HepG2 (cell line): ENCODE results near the gene CAMTA1. TPM values are rescaled to one million over a fixed set of nuclear protein-coding genes. Genes with fewer than 3 reads are reported as not detected.

Experiments used
- CAMTA2 ChIP-seq: sonication (generic); formaldehyde crosslinking; IDR thresholded peaks from 2 replicates; pipeline ENCODE4 v1.4.0; 2020; ENCODE audit warnings: mild to moderate bottlenecking, missing genetic modification reagents, borderline replicate concordance
- DMAP1 ChIP-seq: IDR thresholded peaks from 2 replicates; pipeline ENCODE4 v1.6.1; 2016
- DNMT1 ChIP-seq: sonication (generic); formaldehyde crosslinking; IDR thresholded peaks from 2 replicates; pipeline ENCODE4 v1.5.1; 2020; ENCODE audit warnings: mild to moderate bottlenecking, missing genetic modification reagents
- FOSL2 ChIP-seq: sonication (generic); formaldehyde crosslinking; IDR thresholded peaks from 2 replicates; pipeline ENCODE4 v1.4.0; 2020; ENCODE audit warnings: missing genetic modification reagents
- FOXA1 ChIP-seq, 2 experiments: fragments of 450-650 bp in 1 of 2; sonication (generic) in 1 of 2; formaldehyde crosslinking in 1 of 2; IDR thresholded peaks; 2 replicates each; pipeline versions ENCODE4 v1.4.0 to v1.6.1; 2016 to 2020; ENCODE audit warnings: missing genetic modification reagents in 1 of 2
- GABPB1 ChIP-seq: IDR thresholded peaks from 2 replicates; pipeline ENCODE4 v1.6.1; 2016; ENCODE audit warnings: mild to moderate bottlenecking, missing genetic modification reagents, moderate library complexity, missing compliant biosample characterization
- GATA4 ChIP-seq: sonication (generic); IDR thresholded peaks from 2 replicates; pipeline ENCODE4 v1.6.1; 2016; ENCODE audit warnings: antibody characterized with exemption, low read depth, borderline replicate concordance
- HNRNPL ChIP-seq: fragments of 200-400 bp; formaldehyde crosslinking; IDR thresholded peaks from 2 replicates; pipeline ENCODE4 v1.6.1; 2017; ENCODE audit warnings: mild to moderate bottlenecking, low read depth, low read length
- HOXA3 ChIP-seq: sonication (generic); formaldehyde crosslinking; IDR thresholded peaks from 2 replicates; pipeline ENCODE4 v1.5.0; 2020; ENCODE audit warnings: missing genetic modification reagents
- IKZF1 ChIP-seq: fragments of 450-650 bp; IDR thresholded peaks from 2 replicates; pipeline ENCODE4 v1.7.1; 2016
- KDM5A ChIP-seq: fragments of 200-600 bp; sonication (generic); IDR thresholded peaks from 2 replicates; pipeline ENCODE4 v1.7.0; 2018; ENCODE audit warnings: antibody characterized with exemption, mild to moderate bottlenecking, low read length, borderline replicate concordance
- NRL ChIP-seq: sonication (generic); formaldehyde crosslinking; IDR thresholded peaks from 2 replicates; pipeline ENCODE4 v1.5.0; 2020; ENCODE audit warnings: missing genetic modification reagents, mild to moderate bottlenecking, moderate library complexity, borderline replicate concordance
- PCBP1 ChIP-seq: fragments of 200-400 bp; formaldehyde crosslinking; IDR thresholded peaks from 2 replicates; pipeline ENCODE4 v1.6.1; 2017; ENCODE audit warnings: mild to moderate bottlenecking, low read depth, low read length, borderline replicate concordance
- PHF5A ChIP-seq: IDR thresholded peaks from one replicate; pipeline ENCODE4 v1.6.1; 2018; ENCODE audit warnings: low read depth, missing genetic modification reagents; ENCODE audit not compliant: unreplicated experiment
- RARG ChIP-seq: sonication (generic); formaldehyde crosslinking; IDR thresholded peaks from 2 replicates; pipeline ENCODE4 v1.4.0; 2020; ENCODE audit warnings: low read depth, mild to moderate bottlenecking, missing genetic modification reagents
- RFX3 ChIP-seq: IDR thresholded peaks from 2 replicates; pipeline ENCODE4 v1.6.1; 2016; ENCODE audit warnings: missing biosample characterization, missing genetic modification reagents
- SPEN ChIP-seq: sonication (generic); formaldehyde crosslinking; IDR thresholded peaks from 2 replicates; pipeline ENCODE4 v1.5.1; 2020; ENCODE audit warnings: low read depth, mild to moderate bottlenecking, missing genetic modification reagents
- TARDBP ChIP-seq: sonication (generic); formaldehyde crosslinking; IDR thresholded peaks from 2 replicates; pipeline ENCODE4 v1.8.0; 2022; ENCODE audit warnings: mild to moderate bottlenecking, missing genetic modification reagents
- YEATS2 ChIP-seq: sonication (generic); formaldehyde crosslinking; IDR thresholded peaks from 2 replicates; pipeline ENCODE4 v1.4.0; 2020; ENCODE audit warnings: missing genetic modification reagents, borderline replicate concordance
- ZBTB7B ChIP-seq: sonication (generic); formaldehyde crosslinking; IDR thresholded peaks from 2 replicates; pipeline ENCODE4 v1.4.0; 2020; ENCODE audit warnings: missing genetic modification reagents
- ZEB1 ChIP-seq: IDR thresholded peaks from 2 replicates; pipeline ENCODE4 v1.6.1; 2012; ENCODE audit warnings: mild to moderate bottlenecking, low read depth, inconsistent platforms; ENCODE audit not compliant: insufficient replicate concordance
- ZIK1 ChIP-seq: sonication (generic); formaldehyde crosslinking; IDR thresholded peaks from 2 replicates; pipeline ENCODE4 v1.5.0; 2020; ENCODE audit warnings: mild to moderate bottlenecking, low read depth, missing genetic modification reagents, borderline replicate concordance
- ZNF33A ChIP-seq: sonication (generic); formaldehyde crosslinking; IDR thresholded peaks from 2 replicates; pipeline ENCODE4 v1.5.1; 2020; ENCODE audit warnings: missing genetic modification reagents, mild to moderate bottlenecking, moderate library complexity, borderline replicate concordance
- ZNF431 ChIP-seq: sonication (generic); formaldehyde crosslinking; IDR thresholded peaks from 2 replicates; pipeline ENCODE4 v1.9.0; 2022; ENCODE audit warnings: missing genetic modification reagents, low read depth, mild to moderate bottlenecking, borderline replicate concordance
- ZNF44 ChIP-seq: sonication (generic); formaldehyde crosslinking; IDR thresholded peaks from 2 replicates; pipeline ENCODE4 v1.5.1; 2020; ENCODE audit warnings: mild to moderate bottlenecking, missing genetic modification reagents
- ZNF790 ChIP-seq: sonication (generic); formaldehyde crosslinking; IDR thresholded peaks from 2 replicates; pipeline ENCODE4 v1.8.0; 2022; ENCODE audit warnings: missing genetic modification reagents, mild to moderate bottlenecking, borderline replicate concordance
- ZNF83 ChIP-seq: sonication (generic); formaldehyde crosslinking; IDR thresholded peaks from 2 replicates; pipeline ENCODE4 v1.4.0; 2020; ENCODE audit warnings: missing genetic modification reagents, mild to moderate bottlenecking, borderline replicate concordance
- polyA plus RNA-seq, 8 experiments: library from polyadenylated mRNA; depleted of rRNA in 3 of 8; stranded (reverse) in 7 of 8; unstranded in 1 of 8; fragments of >200 nt; fragmentation: Illumina TruSeq in 4 of 8; extraction: Trizol in 4 of 8; gene quantifications; 2 replicates each; pipeline versions ENCODE4 v1.2.1 to v1.2.3, GENCODE V29; 2011 to 2016; ENCODE audit warnings: low read depth in 4 of 8, missing spikeins in 1 of 8, mixed read lengths in 1 of 8; ENCODE audit not compliant: insufficient read depth in 1 of 8
- total RNA-seq, 5 experiments: library from RNA; depleted of rRNA; stranded (reverse); fragments of >200 nt; fragmentation: Illumina TruSeq; extraction: Trizol; gene quantifications; 2 replicates each; pipeline ENCODE4 v1.2.3, GENCODE V29; 2016; ENCODE audit warnings: low read depth in 1 of 5
- TF ChIP-seq, protein P1 (sequence below): sonication (generic); formaldehyde crosslinking; IDR thresholded peaks from 2 replicates; pipeline ENCODE4 v1.4.0; 2020; ENCODE audit warnings: missing genetic modification reagents, mild to moderate bottlenecking, borderline replicate concordance
- TF ChIP-seq, protein P2 (sequence below): sonication (generic); formaldehyde crosslinking; IDR thresholded peaks from 2 replicates; pipeline ENCODE4 v1.5.1; 2020; ENCODE audit warnings: mild to moderate bottlenecking, missing genetic modification reagents, moderate library complexity

Gene CAMTA1
- total and polyA plus RNA-seq, 2 of the 13 experiments (the other 11 are each of a cell fraction or from before 2014, with no cell fraction given): 25.0 to 36.4 TPM

DNA sequence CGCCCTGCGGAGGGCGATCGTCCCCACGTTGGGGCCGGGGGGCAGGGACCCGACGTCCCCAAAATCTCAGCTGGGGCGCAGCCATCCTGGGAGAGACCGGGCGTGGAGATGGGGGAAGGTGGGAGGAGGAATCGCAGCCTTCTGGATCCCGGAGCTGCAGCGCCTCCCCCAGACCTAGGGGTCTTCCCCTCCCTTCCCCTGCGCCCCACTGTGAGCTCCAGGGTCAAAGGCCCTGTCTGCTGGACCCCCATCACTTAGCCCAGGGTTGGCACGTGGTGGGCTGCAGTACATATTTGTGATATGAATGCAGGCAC lies 895.7 kb downstream of the CAMTA1 start (continued):
- TF ChIP-seq ZNF33A (CRISPR knock-in tag) (no peak), CAMTA2 (CRISPR knock-in tag) (no peak), NRL (CRISPR knock-in tag) (no peak), IKZF1 (no peak), HOXA3 (CRISPR knock-in tag) (no peak), ZIK1 (CRISPR knock-in tag) (no peak), ZNF431 (CRISPR knock-in tag) (0 out of 2 replicates have a peak, but pooled peaks have one; percentile 26), DNMT1 (no peak), ZNF44 (CRISPR knock-in tag) (no peak), PCBP1 (0 out of 2 replicates have a peak, but pooled peaks have one; percentile 47), FOSL2 (CRISPR knock-in tag) (no peak), KDM5A (no peak), PHF5A (CRISPR knock-in tag) (no peak), GABPB1 (CRISPR knock-in tag) (0 out of 2 replicates have a peak, but pooled peaks have one; percentile 10), HNRNPL (0 out of 2 replicates have a peak, but pooled peaks have one; percentile 20), ZNF790 (CRISPR knock-in tag) (no peak), YEATS2 (CRISPR knock-in tag) (no peak), TARDBP (no peak), ZBTB7B (CRISPR knock-in tag) (peak; percentile 60; the same call in 1 of the 2 replicates), RFX3 (CRISPR knock-in tag) (no peak), DMAP1 (no peak), ZNF83 (no peak), RARG (CRISPR knock-in tag) (no peak), ZEB1 (no peak), GATA4 (no peak), FOXA1 (IDR thresholded peaks at IDR 0.05) (no peak), FOXA1 (CRISPR knock-in tag; IDR thresholded peaks at IDR 0.05) (no peak), SPEN (CRISPR knock-in tag) (no peak)
- TF ChIP-seq, protein P1, sequence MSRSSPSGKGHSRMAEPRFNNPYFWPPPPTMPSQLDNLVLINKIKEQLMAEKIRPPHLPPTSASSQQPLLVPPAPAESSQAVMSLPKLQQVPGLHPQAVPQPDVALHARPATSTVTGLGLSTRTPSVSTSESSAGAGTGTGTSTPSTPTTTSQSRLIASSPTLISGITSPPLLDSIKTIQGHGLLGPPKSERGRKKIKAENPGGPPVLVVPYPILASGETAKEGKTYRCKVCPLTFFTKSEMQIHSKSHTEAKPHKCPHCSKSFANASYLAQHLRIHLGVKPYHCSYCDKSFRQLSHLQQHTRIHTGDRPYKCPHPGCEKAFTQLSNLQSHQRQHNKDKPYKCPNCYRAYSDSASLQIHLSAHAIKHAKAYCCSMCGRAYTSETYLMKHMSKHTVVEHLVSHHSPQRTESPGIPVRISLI (CRISPR knock-in tag): no peak
- TF ChIP-seq, protein P2, sequence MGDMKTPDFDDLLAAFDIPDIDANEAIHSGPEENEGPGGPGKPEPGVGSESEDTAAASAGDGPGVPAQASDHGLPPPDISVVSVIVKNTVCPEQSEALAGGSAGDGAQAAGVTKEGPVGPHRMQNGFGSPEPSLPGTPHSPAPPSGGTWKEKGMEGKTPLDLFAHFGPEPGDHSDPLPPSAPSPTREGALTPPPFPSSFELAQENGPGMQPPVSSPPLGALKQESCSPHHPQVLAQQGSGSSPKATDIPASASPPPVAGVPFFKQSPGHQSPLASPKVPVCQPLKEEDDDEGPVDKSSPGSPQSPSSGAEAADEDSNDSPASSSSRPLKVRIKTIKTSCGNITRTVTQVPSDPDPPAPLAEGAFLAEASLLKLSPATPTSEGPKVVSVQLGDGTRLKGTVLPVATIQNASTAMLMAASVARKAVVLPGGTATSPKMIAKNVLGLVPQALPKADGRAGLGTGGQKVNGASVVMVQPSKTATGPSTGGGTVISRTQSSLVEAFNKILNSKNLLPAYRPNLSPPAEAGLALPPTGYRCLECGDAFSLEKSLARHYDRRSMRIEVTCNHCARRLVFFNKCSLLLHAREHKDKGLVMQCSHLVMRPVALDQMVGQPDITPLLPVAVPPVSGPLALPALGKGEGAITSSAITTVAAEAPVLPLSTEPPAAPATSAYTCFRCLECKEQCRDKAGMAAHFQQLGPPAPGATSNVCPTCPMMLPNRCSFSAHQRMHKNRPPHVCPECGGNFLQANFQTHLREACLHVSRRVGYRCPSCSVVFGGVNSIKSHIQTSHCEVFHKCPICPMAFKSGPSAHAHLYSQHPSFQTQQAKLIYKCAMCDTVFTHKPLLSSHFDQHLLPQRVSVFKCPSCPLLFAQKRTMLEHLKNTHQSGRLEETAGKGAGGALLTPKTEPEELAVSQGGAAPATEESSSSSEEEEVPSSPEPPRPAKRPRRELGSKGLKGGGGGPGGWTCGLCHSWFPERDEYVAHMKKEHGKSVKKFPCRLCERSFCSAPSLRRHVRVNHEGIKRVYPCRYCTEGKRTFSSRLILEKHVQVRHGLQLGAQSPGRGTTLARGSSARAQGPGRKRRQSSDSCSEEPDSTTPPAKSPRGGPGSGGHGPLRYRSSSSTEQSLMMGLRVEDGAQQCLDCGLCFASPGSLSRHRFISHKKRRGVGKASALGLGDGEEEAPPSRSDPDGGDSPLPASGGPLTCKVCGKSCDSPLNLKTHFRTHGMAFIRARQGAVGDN (CRISPR knock-in tag): no peak
